ENCODE data around the gene SRSF5. TPM values are rescaled to one million over a fixed set of nuclear protein-coding genes. Genes with fewer than 3 reads are reported as not detected.

The SRSF5 gene
- total and polyA plus RNA-seq, 2 of the 8 experiments (the other 6 are each of a cell fraction or from before 2014, with no cell fraction given): 101 to 238 TPM

DNA sequence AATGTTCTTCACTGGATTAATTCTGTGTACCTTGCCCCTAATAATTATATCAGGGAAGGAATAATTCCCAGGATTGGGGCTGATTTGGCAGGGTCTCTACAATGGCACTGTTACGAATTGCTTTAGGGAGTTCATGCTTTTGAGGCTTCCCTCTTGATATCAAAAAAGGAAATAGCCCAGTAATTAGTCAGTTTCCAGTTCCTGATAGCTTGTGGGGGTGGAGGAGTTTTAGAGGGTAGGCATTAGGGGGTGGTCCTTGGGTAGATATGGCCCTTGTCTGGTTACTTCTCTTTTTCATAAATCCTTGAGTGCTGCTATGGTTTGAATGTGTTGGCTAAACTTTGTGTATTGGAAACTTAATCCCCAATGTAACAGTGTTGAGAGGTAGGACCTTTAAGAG lies 6.1 kb upstream of the SRSF5 start:
- Histone ChIP-seq H3K23me2 (ENCODE audit: low read depth, low read length) (no peaks in the 10 kb centered on the region), H3K27me3 (replicated peaks in 1 of 4; ENCODE audit: control insufficient read depth in 3 of 4, extremely low read depth in 1 of 4, insufficient read depth in 3 of 4, low read length in 3 of 4) (no peaks in the 10 kb centered on the region), H2BK20ac (ENCODE audit: low read length) (no peak overlapping the region), H3K9me3 (ENCODE audit: insufficient read depth in 2 of 2, low read depth in 1 of 2, low read length in 1 of 2) (no peaks in the 10 kb centered on the region), H4K91ac (replicated peaks; ENCODE audit: insufficient read length, low read length) (no peak overlapping the region), H2AFZ (ENCODE audit: low read length) (no peak overlapping the region), H2BK12ac (ENCODE audit: low read depth, low read length) (no peak overlapping the region), H2BK120ac (replicated peaks; ENCODE audit: low read depth, low read length) (no peak overlapping the region), H4K8ac (ENCODE audit: extremely low read depth, insufficient read depth, low read length) (no peak overlapping the region), H3K14ac (ENCODE audit: insufficient read length) (no peak overlapping the region), H3K79me1 (ENCODE audit: low read depth, low read length) (no peaks in the 10 kb centered on the region), H3K4me3 (ENCODE audit: extremely low read depth in 1 of 4, insufficient read depth in 2 of 4, low read depth in 3 of 4, low read length in 4 of 4) (no peak overlapping the region), H2BK5ac (ENCODE audit: low read depth, low read length) (no peak overlapping the region), H3K4me1 (replicated peaks in 1 of 4; ENCODE audit: control insufficient read depth in 3 of 4, insufficient read depth in 4 of 4, low read length in 3 of 4) (no peaks in the 10 kb centered on the region), H3K36me3 (ENCODE audit: control insufficient read depth in 2 of 4, insufficient read depth in 4 of 4, low read length in 3 of 4) (no peaks in the 10 kb centered on the region), H3K27ac (ENCODE audit: low read depth, low read length) (no peak overlapping the region), H3K4ac (replicated peaks; ENCODE audit: insufficient read length, low read depth, low read length) (no peak overlapping the region), H3K18ac (ENCODE audit: extremely low read depth, low read length) (no peak overlapping the region), H3K9ac (replicated peaks in 1 of 4; ENCODE audit: extremely low read depth in 1 of 4, low read depth in 3 of 4, low read length in 3 of 4) (no peak overlapping the region), H3K23ac (ENCODE audit: insufficient read length) (no peak overlapping the region), H3K56ac (replicated peaks; ENCODE audit: insufficient read length, low read depth, low read length) (no peak overlapping the region), H4K5ac (ENCODE audit: insufficient read length, low read depth, low read length) (no peak overlapping the region), H2BK15ac (ENCODE audit: low read length) (no peak overlapping the region), H2AK5ac (ENCODE audit: low read depth, low read length) (no peak overlapping the region), H3K4me2 (ENCODE audit: insufficient read depth in 1 of 2, low read depth in 2 of 2, low read length in 2 of 2) (no peak overlapping the region), H4K20me1 (replicated peaks in 1 of 2; ENCODE audit: control insufficient read depth in 1 of 2, insufficient read depth in 2 of 2, low read length in 2 of 2) (no peaks in the 10 kb centered on the region), H3K79me2 (ENCODE audit: control insufficient read depth in 1 of 2, insufficient read depth in 2 of 2, low read length in 2 of 2) (no peaks in the 10 kb centered on the region)
- WGBS, 2 experiments (ENCODE audit: extremely low coverage in 1 of 2, insufficient coverage in 1 of 2, insufficient read length in 1 of 2, insufficient replicate concordance in 2 of 2, low coverage in 1 of 2, low lambda C conversion rate in 2 of 2, missing lambda C conversion rate in 1 of 2): 71% methylated on average over 1 of the region's 1 CpG; no CpG with 5 or more reads in 1 of the 2 experiments
- FAIRE-seq (no peak), DNase-seq (ENCODE audit: low read depth in 1 of 2, low spot score in 2 of 2) (no peak)
- CTCF ChIA-PET (ENCODE audit: partially characterized antibody): interaction anchor here (0.9 to 1.7 kb wide), 2 partner anchors 30 to 76 kb away, joined by 3 to 5 read pairs; no protein-coding TSS in a partner anchor
- no peak for TF ChIP-seq SUZ12 (IDR thresholded peaks at IDR 0.05; ENCODE audit: low read length)
- POLR2A ChIA-PET (ENCODE audit: partially characterized antibody): interaction anchor here (1.2 kb wide), 1 partner anchor 16 kb away, joined by 3 read pairs; no protein-coding TSS in a partner anchor

Data from H1 (cell line).